Thyroid gland (tissue), 4 donors: ENCODE measurements around the gene CRISP2.

ENCODE experiments used
- CTCF ChIP-seq, 6 experiments: fragments of 200-600 bp in 3 of 6; fragments of 450-650 bp in 3 of 6; sonication (generic) in 3 of 6; IDR thresholded peaks; one replicate each; pipeline ENCODE4 v1.5.1; 2016 to 2019; ENCODE audit warnings: antibody characterized with exemption in 6 of 6, mild to moderate bottlenecking in 2 of 6, inconsistent platforms in 1 of 6, moderate library complexity in 1 of 6
- POLR2A ChIP-seq, 2 donors: fragments of 450-650 bp; IDR thresholded peaks; one replicate each; pipeline ENCODE4 v1.6.1; 2017; ENCODE audit warnings: antibody characterized with exemption in 2 of 2, mild to moderate bottlenecking in 2 of 2, moderate library complexity in 1 of 2

- TF ChIP-seq CTCF (IDR thresholded peaks at IDR 0.05) (no peak), POLR2A (IDR thresholded peaks at IDR 0.05) (no peak)
Observed at GRCh38 chr6:49713346-49713745, at the start of gene CRISP2.
